Eye (tissue), 1 donor: ENCODE measurements around the gene CASP3.
A peak's percentile ranks its signal among the peaks of the same experiment; 100 is the strongest.
"Not testable (repeated sequence)": the region's sequence is repeated elsewhere in the genome, so short reads cannot be mapped to it uniquely, and the experiment has no call there.

Source experiments
- DNase-seq: peaks from one replicate; pipeline ENCODE4 v3.0.0-alpha.2; 2015

CASP3 gene

GRCh38 chr4:184662236-184662635, 13.0 kb upstream of the CASP3 start:
- DNase-seq, result no peak

DNA sequence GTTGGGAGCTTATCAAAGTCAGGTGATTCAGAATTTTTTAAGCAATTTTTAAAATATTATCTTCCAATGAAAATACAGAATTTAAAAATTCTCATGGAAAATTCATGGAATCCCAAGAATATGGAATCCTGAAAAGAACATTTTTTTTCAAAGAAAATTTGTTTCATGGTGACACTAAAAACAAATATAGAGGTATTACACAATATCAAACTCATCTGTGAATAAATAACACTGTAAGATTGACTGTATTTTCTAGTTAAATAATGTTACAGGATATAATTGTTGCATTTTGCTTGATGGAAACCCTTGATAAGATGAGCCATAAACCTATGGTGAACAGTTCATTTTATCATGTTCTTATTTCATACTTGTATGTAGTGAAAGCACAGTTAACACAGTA, 11.7 kb upstream of the CASP3 start:
- no peak for DNase-seq

GRCh38 chr4:184657820-184658219, 8.6 kb upstream of the CASP3 start:
- not testable (repeated sequence) for DNase-seq

GRCh38 chr4:184657144-184657543, 7.9 kb upstream of the CASP3 start:
- DNase-seq, result no peak

DNA sequence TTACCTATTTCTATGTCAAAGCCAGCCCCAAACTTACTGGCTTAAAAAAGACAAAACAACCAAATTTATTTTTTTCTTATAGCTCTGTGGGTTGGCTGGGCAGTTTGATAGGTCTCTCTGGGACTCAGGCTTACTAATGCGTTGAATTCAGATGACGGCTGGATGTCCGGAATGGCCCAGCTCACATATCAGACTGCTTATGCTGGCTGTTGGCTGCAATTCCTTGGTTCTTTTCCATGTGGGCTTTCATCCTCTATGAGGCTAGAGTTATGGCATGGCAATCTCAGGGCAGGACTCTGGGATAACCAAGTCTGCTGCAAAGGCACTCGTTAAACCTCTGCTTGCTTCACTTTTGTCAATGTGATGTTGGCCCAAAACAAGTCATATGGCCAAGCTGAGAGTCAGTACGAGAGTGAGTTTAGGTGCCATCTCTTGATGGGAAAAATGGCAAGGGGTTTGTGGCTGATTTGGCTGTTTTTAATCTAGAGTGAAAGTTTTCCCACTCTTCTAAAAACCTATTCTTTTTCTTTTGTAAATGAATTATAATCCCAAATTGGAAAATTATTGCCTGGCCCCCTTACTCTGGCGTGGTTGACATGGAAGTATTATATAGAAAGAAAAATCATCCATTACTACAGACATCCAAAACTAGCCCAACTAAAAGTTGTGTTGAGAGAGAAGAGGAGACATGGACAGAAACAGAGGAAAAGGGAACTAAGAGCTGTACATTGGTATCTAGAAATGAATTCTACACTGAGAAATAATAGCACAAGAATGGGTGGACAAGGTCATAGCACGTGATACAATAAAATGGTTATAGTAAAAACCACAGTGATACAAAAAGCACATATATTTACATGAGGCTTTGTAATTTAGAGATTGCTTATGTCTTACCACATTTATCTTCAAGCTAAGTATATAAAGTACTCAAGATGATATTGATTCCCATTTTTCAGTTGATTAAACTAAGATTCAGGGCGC, 6.9 kb upstream of the CASP3 start:
- DNase-seq, result no peak

DNA sequence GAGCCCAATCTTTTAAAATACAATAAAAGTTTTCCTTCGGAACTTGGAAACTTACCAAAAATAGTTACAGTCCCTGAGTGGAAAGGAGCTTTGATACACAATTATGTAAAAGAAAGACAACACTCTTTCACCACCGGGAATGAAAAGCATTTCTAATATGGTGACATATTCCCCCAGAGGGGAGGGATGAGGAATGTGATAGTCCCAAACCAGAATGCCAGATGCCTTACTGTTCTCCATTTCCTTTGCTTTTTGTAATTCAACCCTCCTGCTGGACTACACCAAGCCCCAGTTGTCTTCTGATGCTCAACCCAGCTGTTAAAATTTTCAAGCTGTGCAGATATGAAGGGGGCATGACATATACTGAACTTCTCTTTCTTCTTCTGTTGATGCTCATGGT, 4.4 kb upstream of the CASP3 start:
- DNase-seq, result peak; percentile 39

DNA sequence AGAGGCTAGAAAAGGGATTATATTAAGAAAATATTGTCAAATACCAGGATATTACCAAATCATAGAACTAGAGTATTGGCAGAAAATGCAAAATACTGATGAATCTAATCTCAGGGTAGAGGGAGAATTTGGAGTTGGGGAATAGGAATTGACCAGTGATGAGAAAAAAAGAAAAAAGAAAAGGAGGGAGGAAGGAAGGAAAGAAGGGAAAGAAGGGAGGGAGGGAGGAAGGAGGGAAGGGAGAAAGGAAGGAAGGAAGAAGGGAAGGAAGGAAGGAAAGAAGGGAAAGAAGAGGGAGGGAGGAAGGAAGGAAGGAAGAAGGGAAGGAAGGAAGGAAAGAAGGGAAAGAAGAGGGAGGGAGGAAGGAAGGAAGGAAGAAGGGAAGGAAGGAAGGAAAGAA, 3.4 kb upstream of the CASP3 start:
- DNase-seq, result not testable (repeated sequence)

DNA sequence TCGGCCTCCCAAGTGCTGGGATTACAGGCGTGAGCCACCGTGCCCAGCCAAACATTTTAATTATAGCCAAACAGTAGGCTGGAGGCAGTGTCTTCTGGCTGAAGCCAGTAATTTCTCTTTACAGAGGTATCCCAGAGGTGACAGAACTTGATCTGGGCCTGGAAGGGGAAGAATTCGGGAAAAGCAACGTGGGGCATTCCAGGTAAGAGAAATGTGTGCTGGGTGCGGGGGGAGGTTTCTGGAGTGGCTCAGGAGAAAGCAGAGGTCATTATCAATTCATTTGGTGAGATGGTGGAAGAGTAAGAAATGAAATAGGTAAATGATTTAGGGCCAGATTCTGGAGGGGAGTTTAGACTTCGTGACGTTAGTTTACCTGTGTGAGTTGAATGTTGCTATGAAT, 2.7 kb upstream of the CASP3 start:
- DNase-seq, result no peak

DNA sequence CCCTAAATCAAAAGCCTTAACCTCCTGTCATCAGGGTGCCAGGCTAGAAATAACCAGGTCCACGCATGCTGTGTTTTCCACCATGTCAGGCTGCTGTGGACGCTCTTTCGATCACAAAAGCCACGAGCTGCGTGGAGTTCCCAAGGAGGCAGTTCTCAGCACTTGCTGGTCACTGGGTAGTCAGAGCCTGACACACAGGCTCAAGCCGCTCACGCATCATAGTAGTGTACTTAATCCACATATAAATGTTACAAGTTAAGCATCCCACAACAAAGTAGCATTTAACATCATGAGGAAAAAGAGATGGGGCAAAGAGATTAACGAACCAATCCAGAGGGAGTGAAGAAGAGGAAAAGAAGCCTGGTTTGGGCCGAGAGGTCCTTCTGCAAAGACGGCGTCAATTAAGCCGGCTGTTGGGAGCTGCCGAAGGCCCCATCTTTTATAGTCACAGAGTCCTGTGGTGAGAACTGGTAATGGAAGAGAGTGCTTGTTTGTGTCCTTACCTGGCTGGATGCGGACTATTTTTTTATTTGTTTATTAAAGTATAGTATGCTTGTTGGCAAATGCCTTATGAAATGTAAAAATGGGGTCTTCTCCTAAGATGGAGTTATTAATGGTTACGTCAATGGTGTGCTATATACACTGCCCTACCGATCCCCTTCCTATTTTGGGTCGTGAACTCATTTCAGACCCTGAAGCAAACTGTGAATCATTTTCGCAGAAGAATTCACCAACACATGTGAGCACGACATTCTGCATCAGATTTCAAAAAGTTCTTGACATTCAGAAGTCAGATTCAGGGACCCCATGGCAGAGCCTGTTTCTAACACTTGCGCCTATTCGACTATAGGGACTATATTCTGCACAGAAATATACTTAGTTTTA, 966 bp upstream of the CASP3 start:
- peak; percentile 89 for DNase-seq

DNA sequence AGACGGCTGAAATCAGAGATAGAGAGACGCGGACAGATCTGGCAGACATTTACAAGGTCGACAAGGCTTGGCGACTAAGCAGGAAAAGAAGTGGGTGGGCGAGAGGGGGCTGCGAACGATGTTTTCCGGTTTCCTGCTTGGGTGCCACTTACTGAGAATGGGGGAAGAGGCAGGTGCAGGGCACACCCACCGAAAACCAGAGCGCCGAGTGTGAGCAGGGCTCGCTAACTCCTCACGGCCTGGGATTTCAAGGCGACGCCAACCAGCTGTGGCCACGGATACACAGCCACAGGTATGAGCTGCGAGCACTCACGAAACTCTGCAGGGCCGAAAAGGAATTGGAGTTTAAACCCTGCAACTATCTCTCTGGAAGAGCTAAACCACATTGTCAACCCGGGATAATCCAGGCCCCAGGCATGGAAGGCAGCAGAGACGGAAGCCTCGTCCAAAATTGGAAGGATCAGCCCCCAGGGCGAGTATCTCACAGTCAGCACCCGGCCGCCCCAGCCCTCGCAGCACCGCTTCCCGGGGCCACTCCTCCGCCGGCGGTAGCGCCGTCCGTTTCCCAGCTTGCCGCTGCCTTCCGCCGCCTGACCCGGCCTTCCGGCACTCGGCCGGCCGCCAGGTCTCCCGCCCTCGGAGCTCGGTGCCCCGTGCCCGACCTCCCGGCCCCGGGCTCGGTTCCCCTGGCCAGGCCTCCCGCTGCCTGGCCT, 778 bp downstream of the CASP3 start:
- DNase-seq, result peak; percentile 83

DNA sequence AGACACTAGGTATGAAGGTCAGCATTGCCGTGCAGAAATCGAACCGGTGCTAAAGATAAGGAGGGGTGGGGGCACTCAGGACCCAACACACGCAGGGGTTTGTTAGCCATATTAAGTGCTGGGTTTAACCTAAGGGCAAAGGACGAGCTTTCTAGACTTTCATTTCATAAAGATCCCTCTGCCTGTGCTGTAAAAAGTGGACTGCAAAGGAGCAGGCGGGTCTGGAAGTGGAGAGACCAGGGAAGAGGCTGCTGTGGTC, 1.3 kb downstream of the CASP3 start:
- DNase-seq, result no peak

DNA sequence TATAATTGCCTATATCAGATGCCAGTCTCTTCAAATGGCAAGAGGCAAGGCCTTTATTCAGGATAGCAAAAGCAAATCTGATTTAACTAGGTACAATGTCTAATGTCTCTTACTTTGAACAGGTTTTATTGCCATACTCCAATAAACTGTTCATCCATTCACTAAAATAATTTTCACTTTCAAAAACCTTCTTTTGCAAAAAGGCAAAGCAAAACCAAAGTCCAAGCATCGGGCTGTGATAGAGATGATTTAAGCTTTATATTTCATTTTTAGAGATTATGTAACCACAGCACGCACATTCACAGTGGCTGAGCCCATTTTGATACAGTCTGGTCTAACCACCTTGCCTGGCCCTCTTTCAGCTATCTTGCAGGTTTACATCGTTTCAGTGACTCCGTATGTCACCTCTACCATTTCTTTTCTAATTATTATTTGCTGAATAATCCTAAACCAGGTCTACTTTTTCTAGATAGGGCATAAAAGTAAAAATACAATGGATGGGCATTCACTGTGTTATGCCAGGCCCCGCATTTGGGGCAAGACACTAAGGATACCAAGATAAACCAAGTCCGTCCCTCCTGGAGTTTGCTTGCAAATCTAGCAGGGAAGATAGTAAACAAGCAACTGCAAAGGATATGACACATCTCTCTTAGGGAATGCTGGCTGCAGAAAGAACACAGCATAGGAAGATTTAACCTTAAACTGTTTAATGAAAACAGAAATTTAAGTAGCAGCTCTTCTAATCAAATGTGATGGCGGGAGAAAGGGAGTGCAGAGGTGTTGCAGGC, 1.8 kb downstream of the CASP3 start:
- peak; percentile 4 for DNase-seq

DNA sequence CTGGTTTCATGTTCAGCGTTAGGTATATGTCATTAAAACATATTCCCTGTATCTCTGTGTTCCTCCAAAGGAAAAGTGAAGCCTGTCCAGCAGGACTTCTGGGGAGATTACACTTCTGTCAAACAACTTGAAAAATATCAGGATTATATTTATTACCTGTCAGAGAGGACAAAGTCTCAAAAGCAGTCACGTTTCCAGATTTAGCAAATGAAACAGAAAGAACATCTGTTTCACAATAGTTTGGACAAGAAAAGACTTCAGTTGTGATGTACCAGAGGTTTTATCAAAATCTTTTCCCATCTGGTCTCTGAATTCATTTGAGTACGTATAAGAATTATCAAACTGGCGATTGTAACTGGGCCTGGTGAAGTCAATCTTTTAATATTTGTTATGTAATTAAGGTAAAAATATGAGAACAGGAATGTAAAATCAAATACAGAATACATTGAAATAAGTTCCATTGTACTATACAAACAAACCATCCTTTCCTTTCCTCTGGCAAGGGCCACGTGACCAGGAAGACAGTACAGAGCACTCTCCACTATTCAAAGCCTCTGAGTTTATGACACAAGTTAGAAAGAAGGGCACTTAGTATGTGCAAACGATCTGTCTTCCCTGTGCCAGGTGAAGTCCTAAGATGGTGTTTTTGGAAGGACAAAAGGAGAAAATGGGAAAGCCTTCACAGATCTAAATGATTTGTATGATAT, 3.2 kb downstream of the CASP3 start:
- DNase-seq, result no peak

- peak; percentile 81 for DNase-seq
These were observed 4.5 kb downstream of the CASP3 start for GRCh38 chr4:184644553-184645307.

- peak; percentile 31 for DNase-seq
These were observed 5.5 kb downstream of the CASP3 start for GRCh38 chr4:184643731-184644130.

GRCh38 chr4:184641451-184641850, 7.8 kb downstream of the CASP3 start:
- no peak for DNase-seq

DNA sequence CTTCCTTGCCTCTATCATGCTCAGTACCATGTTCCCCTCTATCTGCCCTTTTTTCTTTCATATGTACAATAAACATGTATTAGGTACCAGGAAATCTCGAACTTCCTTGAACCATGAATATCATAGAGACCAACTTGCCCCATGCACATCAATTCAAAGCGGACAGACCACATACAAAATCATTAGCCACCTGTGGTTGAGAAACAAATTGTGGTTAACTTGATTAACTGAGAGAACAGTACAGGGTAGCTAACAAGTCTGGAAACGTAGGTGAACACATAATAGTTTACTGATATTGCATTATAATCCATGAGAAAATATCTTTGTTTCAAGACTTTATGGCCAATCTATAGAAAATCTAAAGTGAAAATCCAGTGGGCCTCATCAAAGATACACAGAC, 8.2 kb downstream of the CASP3 start:
- no peak for DNase-seq

DNA sequence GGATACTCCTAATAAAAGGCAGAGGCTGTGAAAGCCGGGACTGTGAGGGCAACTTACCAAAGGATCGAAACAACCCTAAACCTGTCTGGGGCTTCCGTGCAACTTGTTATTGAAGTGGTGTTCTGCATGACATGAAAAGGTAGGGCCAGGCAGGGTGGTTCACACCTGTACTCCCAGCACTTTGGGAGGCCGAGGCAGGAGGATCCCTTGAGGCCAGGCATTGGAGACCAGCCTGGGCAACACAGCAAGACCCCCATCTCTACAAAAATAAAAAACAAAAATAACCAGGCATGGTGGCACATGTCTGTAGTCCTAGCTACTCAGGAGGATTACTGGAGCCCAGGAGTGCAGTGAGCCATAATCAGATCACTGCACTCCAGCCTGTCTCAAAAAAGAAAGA, 12.3 kb downstream of the CASP3 start:
- DNase-seq, result no peak

- no peak for DNase-seq
These were observed 13.1 kb downstream of the CASP3 start for GRCh38 chr4:184636144-184636543.

DNA sequence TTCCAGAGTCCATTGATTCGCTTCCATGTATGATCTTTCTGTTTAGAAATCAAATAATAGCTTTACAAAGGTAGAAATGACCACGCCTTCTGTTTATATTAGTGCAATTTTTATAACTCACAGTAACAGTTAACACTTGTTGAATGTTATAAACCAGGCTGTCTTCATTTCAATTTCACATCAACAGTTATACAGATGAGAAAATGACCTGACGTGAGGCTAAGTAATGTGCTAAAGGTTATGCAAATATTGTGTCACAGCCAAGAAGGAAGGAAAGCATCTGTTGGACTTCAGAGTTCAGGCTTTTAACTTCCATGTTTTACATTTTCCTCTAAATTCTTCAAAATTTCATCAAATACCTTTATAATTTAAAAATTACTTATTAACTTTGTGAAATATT, 13.9 kb downstream of the CASP3 start:
- no peak for DNase-seq

- DNase-seq, result no peak
These were observed 16.4 kb downstream of the CASP3 start for GRCh38 chr4:184632842-184633241.
